Calu3 (cell line): ENCODE results near the gene PBX3. TPM values are rescaled to one million over a fixed set of nuclear protein-coding genes. Genes with fewer than 3 reads are reported as not detected.

ENCODE experiments used
- BruUV-seq: library from RNA; stranded (reverse); fragments of 400-500 nt; replicated peaks from 2 replicates; lab custom pipeline; 2021; lab: Mats Ljungman, UMichigan
- CTCF ChIA-PET: fragments of 300-600 bp; sonication (Branson Sonifier 250); formaldehyde crosslinking; loops from one replicate; lab custom pipeline; 2022; ENCODE audit warnings: antibody characterized with exemption; lab: Charles Lee
- DNase-seq: peaks from one replicate; pipeline ENCODE4 v3.0.0; 2022
- H3K27ac Mint-ChIP-seq: one replicate; pipeline ENCODE4 v1.8.0; 2022; ENCODE audit warnings: mixed read lengths; ENCODE audit not compliant: unreplicated experiment
- H3K27me3 Mint-ChIP-seq: one replicate; pipeline ENCODE4 v1.8.0; 2022; ENCODE audit warnings: mixed read lengths; ENCODE audit not compliant: unreplicated experiment
- H3K36me3 Mint-ChIP-seq: one replicate; pipeline ENCODE4 v1.8.0; 2022; ENCODE audit warnings: mild to moderate bottlenecking, moderate library complexity, mixed read lengths; ENCODE audit not compliant: insufficient read depth, unreplicated experiment
- H3K4me1 Mint-ChIP-seq: one replicate; pipeline ENCODE4 v1.8.0; 2022; ENCODE audit warnings: mild to moderate bottlenecking, low read depth, mixed read lengths; ENCODE audit not compliant: unreplicated experiment
- H3K4me3 Mint-ChIP-seq: one replicate; pipeline ENCODE4 v1.8.0; 2022; ENCODE audit warnings: mild to moderate bottlenecking, low read depth, moderate library complexity, mixed read lengths; ENCODE audit not compliant: unreplicated experiment
- H3K9me3 Mint-ChIP-seq: one replicate; pipeline ENCODE4 v1.8.0; 2022; ENCODE audit warnings: low read depth, mixed read lengths; ENCODE audit not compliant: unreplicated experiment
- CTCF ChIP-seq: fragments of 200-600 bp; IDR thresholded peaks from one replicate; pipeline ENCODE4 v1.8.0; 2022; ENCODE audit warnings: antibody characterized with exemption; ENCODE audit not compliant: unreplicated experiment
- intact Hi-C: fragments of 100-400 bp; cut with micrococcal nuclease; formaldehyde crosslinking; loops from one replicate; pipeline ENCODE4 v1.10.0; 2022; ENCODE audit not compliant: unreplicated experiment
- total RNA-seq: library from RNA; stranded (reverse); gene quantifications from 2 replicates; pipeline ENCODE4 v1.2.3, GENCODE V29; 2022

PBX3 gene
- total RNA-seq, 1 experiment from 2014 or later, result 8.0 TPM

- no peaks in the 10 kb centered on the region for H3K27me3 Mint-ChIP-seq
- H3K27ac Mint-ChIP-seq, result no peak overlapping the region
- no peaks in the 10 kb centered on the region for H3K36me3 Mint-ChIP-seq
- no TSS peak for BruUV-seq
- peaks cover 3% of the 10 kb centered on the region for H3K9me3 Mint-ChIP-seq
- intact Hi-C loops, result no loop called here
- CTCF ChIA-PET, result no interaction called here
- H3K4me3 Mint-ChIP-seq, result no peak overlapping the region
- DNase-seq, result no peak
- no peaks in the 10 kb centered on the region for H3K4me1 Mint-ChIP-seq
- TF ChIP-seq CTCF, result no peak
These were observed 226.4 kb downstream of the PBX3 start for GRCh38 chr9:125973547-125973946.

GRCh38 chr9:125974705-125975104, 227.5 kb downstream of the PBX3 start:
- no peaks in the 10 kb centered on the region for H3K36me3 Mint-ChIP-seq
- H3K27ac Mint-ChIP-seq, result no peak overlapping the region
- no TSS peak for BruUV-seq
- CTCF ChIA-PET, result no interaction called here
- DNase-seq, result no peak
- H3K9me3 Mint-ChIP-seq, result peaks cover 7% of the 10 kb centered on the region
- no peak for TF ChIP-seq CTCF
- intact Hi-C loops, result no loop called here
- no peaks in the 10 kb centered on the region for H3K27me3 Mint-ChIP-seq
- H3K4me1 Mint-ChIP-seq, result no peaks in the 10 kb centered on the region
- H3K4me3 Mint-ChIP-seq, result no peak overlapping the region

GRCh38 chr9:125977223-125977622, 230.1 kb downstream of the PBX3 start:
- DNase-seq, result no peak
- CTCF ChIA-PET, result no interaction called here
- H3K4me3 Mint-ChIP-seq, result no peak overlapping the region
- no peak overlapping the region for H3K27ac Mint-ChIP-seq
- intact Hi-C loops, result no loop called here
- H3K36me3 Mint-ChIP-seq, result no peaks in the 10 kb centered on the region
- TF ChIP-seq CTCF, result no peak
- H3K9me3 Mint-ChIP-seq, result peaks cover 7% of the 10 kb centered on the region
- H3K4me1 Mint-ChIP-seq, result no peaks in the 10 kb centered on the region
- no peaks in the 10 kb centered on the region for H3K27me3 Mint-ChIP-seq
- BruUV-seq, result no TSS peak

- Mint-ChIP-seq H3K9me3 (peaks cover 7% of the 10 kb centered on the region), H3K36me3 (no peaks in the 10 kb centered on the region), H3K27me3 (peaks cover 11% of the 10 kb centered on the region), H3K4me3 (no peak overlapping the region), H3K4me1 (no peaks in the 10 kb centered on the region), H3K27ac (no peak overlapping the region)
- CTCF ChIA-PET, result no interaction called here
- no TSS peak for BruUV-seq
- DNase-seq, result no peak
- intact Hi-C loops, result no loop called here
- TF ChIP-seq CTCF, result no peak
These were observed 232.2 kb downstream of the PBX3 start for GRCh38 chr9:125979383-125979782.
